Sigmoid colon (tissue), 4 donors: ENCODE measurements around the gene MOB2.

Experiments
- CTCF ChIP-seq, 4 experiments: fragments of 450-650 bp in 3 of 4; fragments of 200-600 bp in 1 of 4; IDR thresholded peaks; one replicate each; pipeline ENCODE4 v1.5.1; 2016 to 2019; ENCODE audit warnings: antibody characterized with exemption in 4 of 4, mild to moderate bottlenecking in 3 of 4, moderate library complexity in 2 of 4
- EP300 ChIP-seq, 4 donors: sonication (generic); formaldehyde crosslinking; IDR thresholded peaks; one replicate each; pipeline ENCODE4 v1.6.1; 2017; ENCODE audit warnings: antibody characterized with exemption in 4 of 4
- POLR2A ChIP-seq, 2 donors: fragments of 450-650 bp; IDR thresholded peaks; one replicate each; pipeline ENCODE4 v1.6.1; 2016; ENCODE audit warnings: antibody characterized with exemption in 2 of 2, mild to moderate bottlenecking in 2 of 2, moderate library complexity in 2 of 2
- POLR2AphosphoS5 ChIP-seq, 4 donors: sonication (generic); formaldehyde crosslinking; IDR thresholded peaks; one replicate each; pipeline ENCODE4 v1.6.1; 2017; ENCODE audit warnings: antibody characterized with exemption in 4 of 4

GRCh38 chr11:1481483-1481825 lies 5.1 kb downstream of the MOB2 start:
- TF ChIP-seq POLR2A (IDR thresholded peaks at IDR 0.05) = no peak
- peak in 1 of 4 experiments; percentile 35 for TF ChIP-seq CTCF (IDR thresholded peaks at IDR 0.05)
- TF ChIP-seq EP300 (IDR thresholded peaks at IDR 0.05) = no peak
- peak in 2 of 4 donors; percentile 25 to 33 for TF ChIP-seq POLR2AphosphoS5 (IDR thresholded peaks at IDR 0.05)
